ENCODE data around the gene GPR84.

Gene GPR84

GRCh38 chr12:54398218-54398617 is 33.9 kb upstream of the GPR84 start:
- H3K4me3 ChIP-seq = no peak overlapping the region
- DNase-seq (ENCODE audit: low spot score) = no peak
- TF ChIP-seq CTCF (IDR thresholded peaks at IDR 0.05) = no peak
- no peak overlapping the region for H3K27ac ChIP-seq

- no peak for DNase-seq (ENCODE audit: low spot score)
- Histone ChIP-seq H3K27ac (no peak overlapping the region), H3K4me3 (no peak overlapping the region)
- no peak for TF ChIP-seq CTCF (IDR thresholded peaks at IDR 0.05)
Measured at GRCh38 chr12:54397157-54397556, 32.9 kb upstream of the GPR84 start.

GRCh38 chr12:54395545-54395944 is 31.3 kb upstream of the GPR84 start:
- DNase-seq (ENCODE audit: low spot score) = no peak
- no peak overlapping the region for H3K4me3 ChIP-seq
- no peak for TF ChIP-seq CTCF (IDR thresholded peaks at IDR 0.05)
- no peak overlapping the region for H3K27ac ChIP-seq

GRCh38 chr12:54394986-54395385 is 30.7 kb upstream of the GPR84 start:
- TF ChIP-seq CTCF (IDR thresholded peaks at IDR 0.05) = no peak
- Histone ChIP-seq H3K27ac (no peak overlapping the region), H3K4me3 (no peak overlapping the region)
- no peak for DNase-seq (ENCODE audit: low spot score)

GRCh38 chr12:54394281-54394719 is 30.0 kb upstream of the GPR84 start:
- Histone ChIP-seq H3K27ac (no peak overlapping the region), H3K4me3 (no peak overlapping the region)
- TF ChIP-seq CTCF (IDR thresholded peaks at IDR 0.05) = peak; percentile 68
- DNase-seq (ENCODE audit: low spot score) = no peak

- H3K27ac ChIP-seq = no peak overlapping the region
- DNase-seq (ENCODE audit: low spot score) = no peak
- TF ChIP-seq CTCF (IDR thresholded peaks at IDR 0.05) = no peak
- H3K4me3 ChIP-seq = no peak overlapping the region
Measured at GRCh38 chr12:54393743-54394142, 29.5 kb upstream of the GPR84 start.

GRCh38 chr12:54393207-54393609 is 28.9 kb upstream of the GPR84 start:
- no peak for DNase-seq (ENCODE audit: low spot score)
- H3K27ac ChIP-seq = no peak overlapping the region
- no peak for TF ChIP-seq CTCF (IDR thresholded peaks at IDR 0.05)
- no peak overlapping the region for H3K4me3 ChIP-seq
